ENCODE data around the gene CEP164. TPM values are rescaled to one million over a fixed set of nuclear protein-coding genes. Genes with fewer than 3 reads are reported as not detected.

The CEP164 gene
- total and polyA plus RNA-seq, 2 of the 4 experiments (the other 2 are of a cell fraction), result 23.3 to 26.9 TPM

GRCh38 chr11:117412653-117413275, 85.1 kb downstream of the CEP164 start:
- H2BK15ac ChIP-seq (ENCODE audit: low read depth, low read length), result no peak overlapping the region
- ATAC-seq (ENCODE audit: low read depth), result no peak
- H3K4ac ChIP-seq (ENCODE audit: low read depth, low read length), result no peak overlapping the region
- 100% methylated on average over 3 of the region's 8 CpGs; no CpG with 5 or more reads in 1 of the 2 experiments for WGBS, 2 experiments (ENCODE audit: extremely low coverage in 2 of 2, insufficient read length in 1 of 2)
- H3K56ac ChIP-seq (ENCODE audit: extremely low read depth, insufficient read depth, low read length), result no peak overlapping the region
- no peaks in the 10 kb centered on the region for H3K27me3 ChIP-seq (ENCODE audit: control insufficient read depth, insufficient read depth, low read length)
- H3K4me1 ChIP-seq (ENCODE audit: control insufficient read depth, insufficient read depth, low read length), result no peaks in the 10 kb centered on the region
- ChIA-PET POLR2A (ENCODE audit: unreplicated experiment) (no interaction called here), CTCF (interaction anchor here (4.3 kb wide), 1 partner anchor 13 kb away, joined by 17 read pairs; no protein-coding TSS in a partner anchor)
- H2BK5ac ChIP-seq (ENCODE audit: low read depth, low read length, poor library complexity, severe bottlenecking), result no peak overlapping the region
- H4K8ac ChIP-seq (ENCODE audit: low read depth in 2 of 2, low read length in 2 of 2), result no peak overlapping the region
- no peak overlapping the region for H2BK120ac ChIP-seq (ENCODE audit: low read depth, low read length)
- H3K9me3 ChIP-seq (ENCODE audit: control insufficient read depth, insufficient read depth, low read length), result no peaks in the 10 kb centered on the region
- no peak for DNase-seq
- H3K23ac ChIP-seq (ENCODE audit: low read depth, low read length), result no peak overlapping the region
- peaks cover 3% of the 10 kb centered on the region; the same call in 1 of the 2 replicates for H3K9me1 ChIP-seq (ENCODE audit: insufficient read depth, low read length)
- H3K4me3 ChIP-seq (ENCODE audit: insufficient read depth, low read depth, low read length), result no peak overlapping the region
- no peaks in the 10 kb centered on the region; the same call in 1 of the 2 replicates for H4K20me1 ChIP-seq (ENCODE audit: insufficient read depth, low read length)
- no peak overlapping the region for H4K5ac ChIP-seq (ENCODE audit: low read depth, low read length)
- no peak overlapping the region for H3K4me2 ChIP-seq (ENCODE audit: low read depth, low read length)
- H2AK9ac ChIP-seq (replicated peaks; ENCODE audit: low read depth, low read length, poor library complexity), result no peak overlapping the region
- intact Hi-C loops (cut with micrococcal nuclease) (no loop called here), dilution Hi-C loops (cut with HindIII; ENCODE audit: low sequenced_read_pairs, unreplicated experiment) (no loop called here), in situ Hi-C loops (cut with MboI; ENCODE audit: low sequenced_read_pairs) (no loop called here)
- H3K79me1 ChIP-seq (ENCODE audit: low read depth in 1 of 2, low read length in 2 of 2), result no peaks in the 10 kb centered on the region
- BruUV-seq (replicated peaks), result no TSS peak
- no peak overlapping the region for H4K91ac ChIP-seq (ENCODE audit: insufficient read depth, low read depth, low read length)
- H2BK20ac ChIP-seq (ENCODE audit: low read depth, low read length), result no peak overlapping the region
- no peak overlapping the region for H3K14ac ChIP-seq (replicated peaks; ENCODE audit: low read depth, low read length)
- no peak overlapping the region for H2AK5ac ChIP-seq (ENCODE audit: low read depth, low read length)
- no peak for TF ChIP-seq SMC3 (IDR thresholded peaks at IDR 0.05; ENCODE audit: low read depth, low read length)
- TF ChIP-seq MAZ (IDR thresholded peaks at IDR 0.05; ENCODE audit: borderline replicate concordance, low read depth, low read length), result no peak
- TF ChIP-seq POLR2A (IDR thresholded peaks at IDR 0.05; ENCODE audit: low read depth, low read length), result no peak
- no peak for TF ChIP-seq RAD21 (IDR thresholded peaks at IDR 0.05; ENCODE audit: low read length)
- no peak for TF ChIP-seq MXI1 (IDR thresholded peaks at IDR 0.05; ENCODE audit: borderline replicate concordance, low read depth, low read length)
- TF ChIP-seq NFE2L2 (IDR thresholded peaks at IDR 0.05; ENCODE audit: low read depth, low read length), result no peak
- TF ChIP-seq CHD1 (IDR thresholded peaks at IDR 0.05; ENCODE audit: low read depth, low read length), result no peak
- no peak for TF ChIP-seq USF2 (IDR thresholded peaks at IDR 0.05; ENCODE audit: low read depth, low read length)
- TF ChIP-seq CTCF (conservative IDR thresholded peaks at IDR 0.05; ENCODE audit: low read depth, low read length), result no peak
- H3K36me3 ChIP-seq (ENCODE audit: control insufficient read depth, insufficient read depth, low read length), result peaks cover 28% of the 10 kb centered on the region
- no peak overlapping the region for H3K9ac ChIP-seq (ENCODE audit: low read depth, low read length)
- H3K18ac ChIP-seq (ENCODE audit: low read depth, low read length), result no peak overlapping the region
- no peak overlapping the region for H3K27ac ChIP-seq (ENCODE audit: insufficient read depth, low read length)
- no peak overlapping the region for H2AFZ ChIP-seq (replicated peaks; ENCODE audit: low read length, poor library complexity)

All from IMR-90 (cell line).